Measurements from ENCODE around the gene TMEM62. TPM values are rescaled to one million over a fixed set of nuclear protein-coding genes. Genes with fewer than 3 reads are reported as not detected.
A peak's percentile ranks its signal among the peaks of the same experiment; 100 is the strongest.

Gene TMEM62
- total and polyA plus RNA-seq, 2 donors (not counting 1 experiment from before 2014, with no cell fraction given) = 18.6 to 65.3 TPM

DNA sequence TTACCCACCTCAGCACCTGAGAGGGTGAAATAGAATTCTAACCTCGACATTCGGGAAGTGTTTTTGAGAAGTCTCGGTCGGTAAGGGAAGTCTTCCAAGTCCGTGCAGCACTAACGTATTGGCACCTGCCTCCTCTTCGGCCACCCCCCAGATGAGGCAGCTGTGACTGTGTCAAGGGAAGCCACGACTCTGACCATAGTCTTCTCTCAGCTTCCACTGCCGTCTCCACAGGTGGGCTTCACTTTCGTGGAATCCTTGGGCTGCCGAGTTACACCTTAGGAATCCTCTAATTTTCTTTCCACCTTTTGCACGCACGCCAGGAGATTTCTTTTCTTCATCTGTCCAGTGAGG is 52.6 kb downstream of the TMEM62 start:
- Histone ChIP-seq H3K36me3 (replicated peaks in 1 of 2; ENCODE audit: control extremely low read depth in 1 of 2, control insufficient read depth in 1 of 2, extremely low read depth in 1 of 2, insufficient read depth in 2 of 2, low read length in 1 of 2) (peaks cover 8 to 33% of the 10 kb centered on the region in 2 experiments), H3K9ac (ENCODE audit: low read length) (peak overlapping the region; percentile 94), H3K27me3 (replicated peaks in 1 of 4; ENCODE audit: control extremely low read depth in 1 of 4, control insufficient read depth in 3 of 4, insufficient read depth in 4 of 4, low read length in 3 of 4) (no peaks in the 10 kb centered on the region), H3K4me2 (replicated peaks; ENCODE audit: low read depth, low read length, poor library complexity, severe bottlenecking) (peak overlapping the region; percentile 91), H3K9me3 (ENCODE audit: control extremely low read depth in 1 of 3, control insufficient read depth in 2 of 3, insufficient read depth in 1 of 3, low read length in 2 of 3) (no peaks in the 10 kb centered on the region), H3K27ac (ENCODE audit: low read length in 2 of 2) (peak overlapping the region; percentile 87 to 94), H3K4me3 (ENCODE audit: control extremely low read depth in 1 of 5, extremely low read depth in 1 of 5, insufficient read depth in 1 of 5, low read depth in 2 of 5, low read length in 4 of 5) (peak overlapping the region; percentile 43 to 94 (median 75)), H2AFZ (ENCODE audit: insufficient read depth, low read depth, low read length, poor library complexity, severe bottlenecking) (peak overlapping the region; percentile 78), H3K4me1 (ENCODE audit: control insufficient read depth in 2 of 2, insufficient read depth in 2 of 2, low read length in 2 of 2) (peaks cover 21 to 32% of the 10 kb centered on the region in 2 donors), H3K79me2 (ENCODE audit: control insufficient read depth, insufficient read depth, low read length) (peaks cover 45% of the 10 kb centered on the region), H4K20me1 (ENCODE audit: control insufficient read depth, insufficient read depth, low read length, poor library complexity, severe bottlenecking) (peaks cover 34% of the 10 kb centered on the region)
- peak; percentile 1 for ATAC-seq (ENCODE audit: low read depth)
- ChIA-PET POLR2A (interaction anchor here (1.7 kb wide), 1 partner anchor 100 kb away, joined by 5 read pairs; no protein-coding TSS in a partner anchor), CTCF (interaction anchor here (1.0 to 1.7 kb wide), 5 partner anchors 9 to 99 kb away, joined by 3 to 8 read pairs (median 5); no protein-coding TSS in a partner anchor)
- WGBS (ENCODE audit: insufficient coverage) = 0% methylated on average over 11 of the region's 13 CpGs
- H3K27ac Mint-ChIP-seq = peak overlapping the region; percentile 98
- H3K27me3 Mint-ChIP-seq = no peaks in the 10 kb centered on the region
- H3K9me3 Mint-ChIP-seq (ENCODE audit: insufficient read depth) = no peaks in the 10 kb centered on the region
- H3K4me1 Mint-ChIP-seq = peaks cover 38% of the 10 kb centered on the region
- TF ChIP-seq EZH2 (IDR thresholded peaks at IDR 0.05; ENCODE audit: borderline replicate concordance, insufficient read depth, low read depth, low read length, poor library complexity, severe bottlenecking) = no peak
- TF ChIP-seq, protein P1, sequence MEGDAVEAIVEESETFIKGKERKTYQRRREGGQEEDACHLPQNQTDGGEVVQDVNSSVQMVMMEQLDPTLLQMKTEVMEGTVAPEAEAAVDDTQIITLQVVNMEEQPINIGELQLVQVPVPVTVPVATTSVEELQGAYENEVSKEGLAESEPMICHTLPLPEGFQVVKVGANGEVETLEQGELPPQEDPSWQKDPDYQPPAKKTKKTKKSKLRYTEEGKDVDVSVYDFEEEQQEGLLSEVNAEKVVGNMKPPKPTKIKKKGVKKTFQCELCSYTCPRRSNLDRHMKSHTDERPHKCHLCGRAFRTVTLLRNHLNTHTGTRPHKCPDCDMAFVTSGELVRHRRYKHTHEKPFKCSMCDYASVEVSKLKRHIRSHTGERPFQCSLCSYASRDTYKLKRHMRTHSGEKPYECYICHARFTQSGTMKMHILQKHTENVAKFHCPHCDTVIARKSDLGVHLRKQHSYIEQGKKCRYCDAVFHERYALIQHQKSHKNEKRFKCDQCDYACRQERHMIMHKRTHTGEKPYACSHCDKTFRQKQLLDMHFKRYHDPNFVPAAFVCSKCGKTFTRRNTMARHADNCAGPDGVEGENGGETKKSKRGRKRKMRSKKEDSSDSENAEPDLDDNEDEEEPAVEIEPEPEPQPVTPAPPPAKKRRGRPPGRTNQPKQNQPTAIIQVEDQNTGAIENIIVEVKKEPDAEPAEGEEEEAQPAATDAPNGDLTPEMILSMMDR (IDR thresholded peaks at IDR 0.05) = no peak
- intact Hi-C loops (cut with micrococcal nuclease) = loop anchor here (2.0 to 10.0 kb wide), 2 partner anchors 19 to 329 kb away; partner anchors contain the start of gene MAP1A
- H3K4me3 Mint-ChIP-seq = peak overlapping the region; percentile 99
- no peak for DNase-seq

DNA sequence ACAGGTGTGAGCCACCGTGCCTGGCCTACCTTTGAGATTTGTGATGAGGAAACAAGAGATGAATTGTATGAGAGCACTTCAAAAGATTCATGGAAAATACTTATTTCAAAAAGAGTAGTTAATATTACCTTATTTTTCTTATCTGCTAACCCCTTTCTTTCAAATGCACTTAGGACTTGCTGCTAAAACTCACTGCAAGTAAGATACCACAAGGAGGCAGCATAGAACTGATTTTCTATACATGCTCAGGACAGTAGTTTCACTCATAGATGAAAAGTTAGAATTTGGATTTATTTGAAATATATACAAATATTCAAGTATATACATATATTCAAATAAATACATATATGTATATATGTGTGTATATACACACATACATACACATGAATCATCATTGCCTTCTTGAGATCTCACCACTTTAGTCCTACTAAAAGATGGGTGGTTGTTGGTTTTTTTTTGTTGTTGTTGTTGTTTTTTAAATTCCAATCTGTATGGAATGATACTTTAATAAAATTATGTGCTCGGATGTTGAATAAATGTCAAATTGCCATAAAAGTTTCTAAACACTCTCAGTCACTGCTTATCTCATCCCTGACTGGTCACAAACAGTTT is 54.3 kb downstream of the TMEM62 start:
- no peaks in the 10 kb centered on the region for H3K9me3 Mint-ChIP-seq (ENCODE audit: insufficient read depth)
- TF ChIP-seq EZH2 (IDR thresholded peaks at IDR 0.05; ENCODE audit: borderline replicate concordance, insufficient read depth, low read depth, low read length, poor library complexity, severe bottlenecking) = no peak
- TF ChIP-seq, protein P1 (IDR thresholded peaks at IDR 0.05) = peak; percentile 80
- peak; percentile 55 for DNase-seq
- POLR2A ChIA-PET = no interaction called here
- no peaks in the 10 kb centered on the region for H3K27me3 ChIP-seq (replicated peaks in 1 of 4; ENCODE audit: control extremely low read depth in 1 of 4, control insufficient read depth in 3 of 4, insufficient read depth in 4 of 4, low read length in 3 of 4)
- H3K4me3 ChIP-seq (ENCODE audit: control extremely low read depth in 1 of 5, extremely low read depth in 1 of 5, insufficient read depth in 1 of 5, low read depth in 2 of 5, low read length in 4 of 5) = no peak overlapping the region
- H3K9ac ChIP-seq (ENCODE audit: low read length) = no peak overlapping the region
- H3K4me1 Mint-ChIP-seq = peaks cover 42% of the 10 kb centered on the region
- no peaks in the 10 kb centered on the region for H3K27me3 Mint-ChIP-seq
- peaks cover 12 to 45% of the 10 kb centered on the region in 2 experiments for H3K36me3 ChIP-seq (replicated peaks in 1 of 2; ENCODE audit: control extremely low read depth in 1 of 2, control insufficient read depth in 1 of 2, extremely low read depth in 1 of 2, insufficient read depth in 2 of 2, low read length in 1 of 2)
- intact Hi-C loops (cut with micrococcal nuclease) = loop anchor here (1.0 to 10.0 kb wide), 3 partner anchors 17 to 327 kb away; partner anchors contain the start of gene MAP1A
- no CpG with 5 or more reads among the region's 2 CpGs for WGBS (ENCODE audit: insufficient coverage)
- H3K27ac Mint-ChIP-seq = no peak overlapping the region
- ATAC-seq (ENCODE audit: low read depth) = no peak
- H3K27ac ChIP-seq (ENCODE audit: low read length in 2 of 2) = peak overlapping the region in 1 of 2 donors; percentile 94
- CTCF ChIA-PET = interaction anchor here (1.3 kb wide), 1 partner anchor 98 kb away, joined by 7 read pairs; no protein-coding TSS in a partner anchor
- peak overlapping the region; percentile 13 for H3K4me3 Mint-ChIP-seq
- H3K4me2 ChIP-seq (replicated peaks; ENCODE audit: low read depth, low read length, poor library complexity, severe bottlenecking) = peak overlapping the region; percentile 91
- H3K9me3 ChIP-seq (ENCODE audit: control extremely low read depth in 1 of 3, control insufficient read depth in 2 of 3, insufficient read depth in 1 of 3, low read length in 2 of 3) = no peaks in the 10 kb centered on the region
- H3K79me2 ChIP-seq (ENCODE audit: control insufficient read depth, insufficient read depth, low read length) = peaks cover 56% of the 10 kb centered on the region
- H4K20me1 ChIP-seq (ENCODE audit: control insufficient read depth, insufficient read depth, low read length, poor library complexity, severe bottlenecking) = peaks cover 48% of the 10 kb centered on the region
- H3K4me1 ChIP-seq (ENCODE audit: control insufficient read depth in 2 of 2, insufficient read depth in 2 of 2, low read length in 2 of 2) = peaks cover 21 to 32% of the 10 kb centered on the region in 2 donors
- no peak overlapping the region for H2AFZ ChIP-seq (ENCODE audit: insufficient read depth, low read depth, low read length, poor library complexity, severe bottlenecking)

All from B cell (primary cell).